H1 (cell line): ENCODE measurements around the gene EPHB1. TPM values are rescaled to one million over a fixed set of nuclear protein-coding genes. Genes with fewer than 3 reads are reported as not detected.
"Not testable (repeated sequence)": the region's sequence is repeated elsewhere in the genome, so short reads cannot be mapped to it uniquely, and the experiment has no call there.

Experiments used
- CTCF ChIA-PET: fragments of 300-600 bp; sonication (Branson Sonifier 250); formaldehyde crosslinking; loops from one replicate; lab custom pipeline; 2021; ENCODE audit not compliant: partially characterized antibody; lab: Charles Lee
- POLR2A ChIA-PET: fragments of 300-600 bp; sonication (Branson Sonifier 250); formaldehyde crosslinking; loops from one replicate; lab custom pipeline; 2021; ENCODE audit warnings: inconsistent platforms; ENCODE audit not compliant: partially characterized antibody; lab: Charles Lee
- DNase-seq, 2 experiments: peaks; one replicate each; pipeline versions ENCODE4 v3.0.0 to v3.0.0-alpha.2; 2010 to 2022; ENCODE audit warnings: low spot score in 2 of 2, low read depth in 1 of 2, mixed read lengths in 1 of 2
- FAIRE-seq: peaks from 2 replicates; lab custom pipeline; 2011; peaks lifted over from hg19 to GRCh38; lab: Jason Lieb, UNC
- H2AFZ ChIP-seq: 2 replicates; pipeline ENCODE4 v1.8.1; 2012; ENCODE audit warnings: low read length, inconsistent platforms
- H2AK5ac ChIP-seq: 2 replicates; pipeline ENCODE4 v1.6.1; 2013; ENCODE audit warnings: low read depth, low read length
- H2BK120ac ChIP-seq: replicated peaks from 2 replicates; pipeline ENCODE3; 2013; ENCODE audit warnings: low read depth, low read length, inconsistent platforms
- H2BK12ac ChIP-seq: 2 replicates; pipeline ENCODE4 v1.6.1; 2013; ENCODE audit warnings: low read depth, low read length
- H2BK15ac ChIP-seq: 2 replicates; pipeline ENCODE4 v1.6.1; 2013; ENCODE audit warnings: low read length
- H2BK20ac ChIP-seq: 2 replicates; pipeline ENCODE4 v1.6.1; 2013; ENCODE audit warnings: low read length
- H2BK5ac ChIP-seq: 2 replicates; pipeline ENCODE4 v1.6.1; 2013; ENCODE audit warnings: low read depth, low read length
- H3K14ac ChIP-seq: 2 replicates; pipeline ENCODE4 v1.6.1; 2013; ENCODE audit warnings: inconsistent platforms; ENCODE audit not compliant: insufficient read length
- H3K18ac ChIP-seq: 2 replicates; pipeline ENCODE4 v1.6.1; 2013; ENCODE audit warnings: low read length; ENCODE audit errors: extremely low read depth
- H3K23ac ChIP-seq: 2 replicates; pipeline ENCODE4 v1.6.1; 2013; ENCODE audit warnings: inconsistent platforms; ENCODE audit not compliant: insufficient read length
- H3K23me2 ChIP-seq: 2 replicates; pipeline ENCODE4 v1.6.1; 2013; ENCODE audit warnings: low read depth, low read length
- H3K27ac ChIP-seq: 2 replicates; pipeline ENCODE4 v1.6.1; 2011; ENCODE audit warnings: low read depth, low read length, inconsistent platforms
- H3K27me3 ChIP-seq, 4 experiments: replicated peaks in 1 of 4; 1 replicate in 1 of 4; 2 replicates in 3 of 4; pipeline versions ENCODE4 v1.6.1 to v1.8.1; 2011 to 2013; ENCODE audit warnings: low read length in 3 of 4, mild to moderate bottlenecking in 3 of 4, inconsistent platforms in 2 of 4, mixed read lengths in 2 of 4, moderate library complexity in 1 of 4; ENCODE audit not compliant: control insufficient read depth in 3 of 4, insufficient read depth in 3 of 4; ENCODE audit errors: extremely low read depth in 1 of 4
- H3K36me3 ChIP-seq, 4 experiments: 2 replicates each; pipeline versions ENCODE4 v1.6.1 to v1.8.1; 2011 to 2013; ENCODE audit warnings: mild to moderate bottlenecking in 4 of 4, low read length in 3 of 4, moderate library complexity in 2 of 4, control low read depth in 1 of 4, inconsistent platforms in 1 of 4; ENCODE audit not compliant: insufficient read depth in 4 of 4, control insufficient read depth in 2 of 4
- H3K4ac ChIP-seq: replicated peaks from 2 replicates; pipeline ENCODE3; 2013; ENCODE audit warnings: low read length, low read depth, mixed read lengths, inconsistent platforms; ENCODE audit not compliant: insufficient read length
- H3K4me1 ChIP-seq, 4 experiments: replicated peaks in 1 of 4; 1 replicate in 1 of 4; 2 replicates in 3 of 4; pipeline versions ENCODE4 v1.6.1 to v1.8.1; 2011 to 2013; ENCODE audit warnings: low read length in 3 of 4, inconsistent platforms in 2 of 4, mixed read lengths in 1 of 4; ENCODE audit not compliant: insufficient read depth in 4 of 4, control insufficient read depth in 3 of 4
- H3K4me2 ChIP-seq, 2 experiments: 2 replicates each; pipeline versions ENCODE4 v1.6.1 to v1.8.1; 2011 to 2013; ENCODE audit warnings: low read depth in 2 of 2, low read length in 2 of 2, control low read depth in 1 of 2, inconsistent platforms in 1 of 2, mild to moderate bottlenecking in 1 of 2; ENCODE audit not compliant: insufficient read depth in 1 of 2
- H3K4me3 ChIP-seq, 4 experiments: fragments of 200-600, 300-600 bp in 1 of 4; sonication (generic), shearing (Covaris generic), sonication (Bioruptor Twin) in 1 of 4; 2 replicates each; pipeline versions ENCODE4 v1.5.1 to v1.8.1; 2011 to 2016; ENCODE audit warnings: low read length in 4 of 4, low read depth in 3 of 4, control low read depth in 2 of 4, inconsistent platforms in 2 of 4, mild to moderate bottlenecking in 2 of 4, mixed read lengths in 1 of 4, moderate library complexity in 1 of 4; ENCODE audit not compliant: insufficient read depth in 2 of 4; ENCODE audit errors: extremely low read depth in 1 of 4
- H3K56ac ChIP-seq: replicated peaks from 2 replicates; pipeline ENCODE3; 2013; ENCODE audit warnings: low read depth, mild to moderate bottlenecking, mixed read lengths, low read length, inconsistent platforms; ENCODE audit not compliant: insufficient read length
- H3K79me1 ChIP-seq: 2 replicates; pipeline ENCODE4 v1.6.1; 2013; ENCODE audit warnings: low read depth, low read length, control low read depth
- H3K79me2 ChIP-seq, 2 experiments: 2 replicates each; pipeline versions ENCODE4 v1.6.1 to v1.8.1; 2012 to 2013; ENCODE audit warnings: low read length in 2 of 2, mild to moderate bottlenecking in 2 of 2, inconsistent platforms in 1 of 2; ENCODE audit not compliant: insufficient read depth in 2 of 2, control insufficient read depth in 1 of 2
- H3K9ac ChIP-seq, 4 experiments: replicated peaks in 1 of 4; 1 replicate in 1 of 4; 2 replicates in 3 of 4; pipeline versions ENCODE4 v1.6.1 to v1.8.1; 2011 to 2013; ENCODE audit warnings: low read depth in 3 of 4, low read length in 3 of 4, control low read depth in 2 of 4, mild to moderate bottlenecking in 2 of 4, moderate library complexity in 2 of 4, inconsistent platforms in 1 of 4; ENCODE audit errors: extremely low read depth in 1 of 4
- H3K9me3 ChIP-seq, 2 experiments: 2 replicates each; pipeline versions ENCODE4 v1.6.1 to v1.8.1; 2012 to 2013; ENCODE audit warnings: mild to moderate bottlenecking in 2 of 2, moderate library complexity in 2 of 2, control low read depth in 1 of 2, inconsistent platforms in 1 of 2, low read depth in 1 of 2, low read length in 1 of 2, mixed read lengths in 1 of 2; ENCODE audit not compliant: insufficient read depth in 2 of 2
- H4K20me1 ChIP-seq, 2 experiments: replicated peaks in 1 of 2; 2 replicates each; pipeline versions ENCODE3 to v1.8.1; 2011 to 2013; ENCODE audit warnings: inconsistent platforms in 2 of 2, low read length in 2 of 2, mild to moderate bottlenecking in 1 of 2; ENCODE audit not compliant: insufficient read depth in 2 of 2, control insufficient read depth in 1 of 2
- H4K5ac ChIP-seq: 2 replicates; pipeline ENCODE4 v1.6.1; 2013; ENCODE audit warnings: low read length, low read depth, mixed read lengths, inconsistent platforms; ENCODE audit not compliant: insufficient read length
- H4K8ac ChIP-seq: 2 replicates; pipeline ENCODE4 v1.8.0; 2013; ENCODE audit warnings: mild to moderate bottlenecking, moderate library complexity, low read length, inconsistent platforms; ENCODE audit not compliant: insufficient read depth; ENCODE audit errors: extremely low read depth
- H4K91ac ChIP-seq: replicated peaks from 2 replicates; pipeline ENCODE3; 2013; ENCODE audit warnings: low read length, mixed read lengths, inconsistent platforms; ENCODE audit not compliant: insufficient read length
- WGBS, 2 experiments: shearing (Covaris generic) in 1 of 2; methylation state at CpG; one replicate each; pipeline versions ENCODE4 v1.1.6 to v1.1.7; 2013 to 2015; ENCODE audit warnings: low lambda C conversion rate in 2 of 2, mixed read lengths in 2 of 2, inconsistent platforms in 1 of 2, low coverage in 1 of 2, missing lambda C conversion rate in 1 of 2; ENCODE audit not compliant: insufficient replicate concordance in 2 of 2, insufficient coverage in 1 of 2, insufficient read length in 1 of 2; ENCODE audit errors: extremely low coverage in 1 of 2, missing lambda C conversion rate in 1 of 2; 5-methylcytosine and 5-hydroxymethylcytosine counted together
- polyA plus RNA-seq, 7 experiments: library from polyadenylated mRNA; depleted of rRNA in 3 of 7; stranded (reverse) in 5 of 7; unstranded in 2 of 7; fragments of >200 nt in 5 of 7; fragments of 200-250 nt in 2 of 7; gene quantifications; 1 replicate in 5 of 7; 2 replicates in 1 of 7; 4 replicates in 1 of 7; pipeline versions ENCODE4 v1.2.1 to v1.2.3, GENCODE V29; 2011 to 2013; ENCODE audit warnings: missing spikeins in 2 of 7, mixed read lengths in 2 of 7
- total RNA-seq: library from RNA; stranded (reverse); fragmentation: NEBNext Ultra II Directional; extraction: Animal tissue kit (Norgen Biotek cat#: 25700); gene quantifications from 2 replicates; pipeline ENCODE4 v1.2.1, GENCODE V29; 2021

EPHB1 gene
- total and polyA plus RNA-seq, 2 of the 8 experiments (the other 6 are each of a cell fraction or from before 2014, with no cell fraction given), result 3.5 to 5.9 TPM

- H2BK15ac ChIP-seq, H3K4me2 ChIP-seq, H2BK120ac ChIP-seq, H3K79me2 ChIP-seq, H4K91ac ChIP-seq, H3K27me3 ChIP-seq, H3K18ac ChIP-seq, H2BK20ac ChIP-seq, H3K4ac ChIP-seq, H2AK5ac ChIP-seq, H4K8ac ChIP-seq, H3K23me2 ChIP-seq, H2AFZ ChIP-seq, H3K4me3 ChIP-seq, H4K20me1 ChIP-seq, FAIRE-seq, H3K27ac ChIP-seq, H3K4me1 ChIP-seq, DNase-seq, H3K14ac ChIP-seq, H2BK12ac ChIP-seq, H4K5ac ChIP-seq, H3K79me1 ChIP-seq, POLR2A ChIA-PET, H3K36me3 ChIP-seq, H3K23ac ChIP-seq, H3K9me3 ChIP-seq, H3K56ac ChIP-seq, H2BK5ac ChIP-seq, H3K9ac ChIP-seq: not testable (repeated sequence)
- WGBS, 2 experiments, result 94% methylated on average over 7 of the region's 22 CpGs; no CpG with 5 or more reads in 1 of the 2 experiments
- CTCF ChIA-PET, result interaction anchor here (1.3 kb wide), 1 partner anchor 39 kb away, joined by 3 read pairs; no protein-coding TSS in a partner anchor
Measured at GRCh38 chr3:135039536-135039935, 244.5 kb downstream of the EPHB1 start.
